Measurements from ENCODE around the gene TRMT112. TPM values are rescaled to one million over a fixed set of nuclear protein-coding genes. Genes with fewer than 3 reads are reported as not detected.
A peak's percentile ranks its signal among the peaks of the same experiment; 100 is the strongest.
"Not testable (repeated sequence)": the region's sequence is repeated elsewhere in the genome, so short reads cannot be mapped to it uniquely, and the experiment has no call there.

The TRMT112 gene
- polyA plus RNA-seq, 4 donors: 99.3 to 188 (median 172) TPM

DNA sequence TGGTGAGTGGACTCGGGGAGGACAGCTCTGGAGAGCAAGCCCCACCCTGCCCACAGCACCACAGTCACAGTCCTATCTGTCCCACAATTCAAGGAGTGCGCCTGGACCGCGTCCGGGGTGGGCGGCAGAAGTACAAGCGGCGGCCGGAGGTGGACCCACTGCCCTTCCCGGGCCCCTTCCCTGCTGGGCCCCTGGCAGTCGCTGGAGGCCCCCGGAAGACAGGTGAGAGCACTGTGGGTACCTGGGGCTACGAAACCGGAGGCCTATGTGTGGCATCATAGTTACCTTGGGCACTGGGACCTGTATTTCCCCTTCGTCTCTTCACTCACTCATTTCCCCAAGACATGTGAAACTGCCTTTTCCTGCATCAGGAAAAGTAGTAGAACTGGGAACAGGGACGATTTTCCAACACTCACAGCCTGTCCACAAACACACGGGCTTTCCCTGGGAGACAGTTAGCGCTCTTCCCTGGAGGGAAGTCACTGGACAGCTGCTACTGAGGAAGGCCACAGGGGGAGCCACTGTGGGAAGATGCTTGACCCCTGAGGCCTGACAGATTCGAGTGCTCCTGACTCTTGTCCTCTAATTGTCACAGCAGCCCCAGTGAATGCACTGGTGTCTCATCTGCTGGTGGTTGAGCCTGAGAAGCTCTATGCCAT is 3.1 kb downstream of the TRMT112 start:
- FAIRE-seq (no peak), DNase-seq (no peak)
- H3K27me3 ChIP-seq (ENCODE audit: control insufficient read depth in 3 of 3, insufficient read depth in 3 of 3, low read length in 3 of 3): no peaks in the 10 kb centered on the region
- H3K36me3 ChIP-seq (ENCODE audit: control insufficient read depth in 3 of 3, insufficient read depth in 2 of 3, low read depth in 1 of 3, low read length in 3 of 3): peaks cover 0 to 66% (median 15%) of the 10 kb centered on the region in 3 donors
- WGBS, 3 donors: 77 to 82% (median 82%) methylated on average over 16 to 19 of the region's 19 CpGs
- H3K27ac ChIP-seq (ENCODE audit: low read depth in 1 of 3, low read length in 2 of 3): peak overlapping the region in 2 of 3 donors; percentile 44 to 62
- H3K9me3 ChIP-seq (ENCODE audit: control insufficient read depth in 2 of 2, insufficient read depth in 1 of 2, low read depth in 1 of 2, low read length in 1 of 2): no peaks in the 10 kb centered on the region
- H3K4me3 ChIP-seq (ENCODE audit: low read depth in 1 of 3, low read length in 3 of 3): no peak overlapping the region
- peaks cover 2 to 19% (median 3%) of the 10 kb centered on the region in 3 donors for H3K4me1 ChIP-seq (ENCODE audit: control insufficient read depth in 3 of 3, insufficient read depth in 2 of 3, low read depth in 1 of 3, low read length in 2 of 3)

DNA sequence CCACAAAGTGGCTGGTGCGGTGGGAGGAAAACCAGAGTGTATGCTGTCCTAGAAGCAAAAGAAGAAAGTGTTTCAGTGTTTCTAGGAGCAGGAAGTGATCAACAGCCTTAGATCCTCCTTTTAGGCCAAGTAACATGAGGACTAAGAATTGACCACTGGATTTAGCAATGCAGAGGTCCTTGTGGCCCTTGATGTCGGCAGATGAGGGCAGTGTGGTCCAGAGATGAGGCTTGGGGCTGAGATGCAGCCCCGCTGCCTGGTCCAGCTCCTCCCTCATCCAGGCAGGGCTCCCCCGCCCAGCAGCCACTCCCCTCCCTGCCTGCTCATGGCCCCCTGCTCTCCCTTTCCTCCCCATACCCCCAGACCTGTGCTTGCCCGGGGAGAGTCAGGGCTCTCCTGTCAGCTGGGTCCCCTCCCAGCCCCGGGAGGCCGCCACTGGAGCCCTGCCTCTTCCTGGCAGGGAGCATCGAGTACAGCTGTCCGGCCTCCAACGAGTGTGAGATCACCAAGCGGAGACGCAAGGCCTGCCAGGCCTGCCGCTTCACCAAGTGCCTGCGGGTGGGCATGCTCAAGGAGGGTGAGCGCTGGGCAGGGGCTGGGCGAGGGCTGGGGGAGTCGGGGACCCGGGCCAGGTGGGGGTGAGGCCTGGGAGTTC is 3.7 kb downstream of the TRMT112 start:
- Histone ChIP-seq H3K36me3 (ENCODE audit: control insufficient read depth in 3 of 3, insufficient read depth in 2 of 3, low read depth in 1 of 3, low read length in 3 of 3) (peaks cover 0 to 69% (median 15%) of the 10 kb centered on the region in 3 donors), H3K9me3 (ENCODE audit: control insufficient read depth in 2 of 2, insufficient read depth in 1 of 2, low read depth in 1 of 2, low read length in 1 of 2) (no peaks in the 10 kb centered on the region), H3K4me1 (ENCODE audit: control insufficient read depth in 3 of 3, insufficient read depth in 2 of 3, low read depth in 1 of 3, low read length in 2 of 3) (peaks cover 0 to 13% (median 2%) of the 10 kb centered on the region in 3 donors), H3K27ac (ENCODE audit: low read depth in 1 of 3, low read length in 2 of 3) (peak overlapping the region in 2 of 3 donors; percentile 44 to 62), H3K27me3 (ENCODE audit: control insufficient read depth in 3 of 3, insufficient read depth in 3 of 3, low read length in 3 of 3) (no peaks in the 10 kb centered on the region), H3K4me3 (ENCODE audit: low read depth in 1 of 3, low read length in 3 of 3) (no peak overlapping the region)
- no peak for DNase-seq
- FAIRE-seq: no peak
- WGBS, 3 donors: 68 to 76% (median 71%) methylated on average over 18 of the region's 18 CpGs

DNA sequence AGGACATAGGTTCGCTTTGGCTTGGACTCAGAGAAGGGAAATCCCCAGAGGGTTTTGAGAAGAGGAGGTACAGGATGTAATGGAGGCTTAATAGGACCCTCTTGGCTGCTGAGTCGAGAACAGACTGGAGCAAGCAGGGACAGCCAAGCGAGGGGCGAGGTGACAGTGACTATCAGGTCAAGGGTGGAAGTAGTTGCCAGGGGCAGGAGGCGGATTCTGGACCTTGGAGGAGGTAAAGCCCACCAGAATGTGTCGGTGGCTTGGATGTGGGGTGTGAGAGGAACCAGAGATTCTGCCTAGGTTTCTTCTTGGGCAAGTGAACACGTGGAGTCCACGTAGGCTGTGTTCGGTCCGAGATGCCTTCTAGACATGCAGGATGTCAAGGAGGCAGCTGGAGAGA is 4.4 kb downstream of the TRMT112 start:
- WGBS, 3 donors: 85 to 89% (median 88%) methylated on average over 10 of the region's 10 CpGs
- peak overlapping the region in 2 of 3 donors; percentile 44 to 62 for H3K27ac ChIP-seq (ENCODE audit: low read depth in 1 of 3, low read length in 2 of 3)
- peaks cover 0 to 72% (median 15%) of the 10 kb centered on the region in 3 donors for H3K36me3 ChIP-seq (ENCODE audit: control insufficient read depth in 3 of 3, insufficient read depth in 2 of 3, low read depth in 1 of 3, low read length in 3 of 3)
- no peak overlapping the region for H3K4me3 ChIP-seq (ENCODE audit: low read depth in 1 of 3, low read length in 3 of 3)
- DNase-seq: no peak
- H3K27me3 ChIP-seq (ENCODE audit: control insufficient read depth in 3 of 3, insufficient read depth in 3 of 3, low read length in 3 of 3): no peaks in the 10 kb centered on the region
- H3K4me1 ChIP-seq (ENCODE audit: control insufficient read depth in 3 of 3, insufficient read depth in 2 of 3, low read depth in 1 of 3, low read length in 2 of 3): peaks cover 0 to 14% (median 2%) of the 10 kb centered on the region in 3 donors
- no peak for FAIRE-seq
- H3K9me3 ChIP-seq (ENCODE audit: control insufficient read depth in 2 of 2, insufficient read depth in 1 of 2, low read depth in 1 of 2, low read length in 1 of 2): no peaks in the 10 kb centered on the region

DNA sequence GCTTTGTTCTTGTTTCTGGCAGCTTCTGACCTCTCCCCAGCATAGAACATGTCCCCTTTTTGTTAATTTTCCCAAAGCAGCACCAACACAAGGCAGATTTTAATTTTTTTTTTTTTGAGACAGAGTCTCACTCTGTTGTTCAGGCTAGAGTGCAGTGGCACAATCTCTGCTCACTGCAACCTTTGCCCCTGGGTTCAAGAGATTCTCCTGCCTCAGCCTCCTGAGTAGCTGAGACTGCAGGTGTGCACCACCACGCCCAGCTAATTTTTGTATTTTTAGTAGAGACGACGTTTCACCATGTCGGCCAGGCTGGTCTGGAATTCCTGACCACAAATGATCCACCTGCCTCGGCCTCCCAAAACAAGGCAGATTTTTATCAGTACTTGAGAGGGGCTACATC is 9.6 kb downstream of the TRMT112 start:
- 30 to 71% (median 58%) methylated on average over 5 of the region's 5 CpGs for WGBS, 3 donors
- FAIRE-seq; H3K27me3 ChIP-seq (ENCODE audit: control insufficient read depth in 3 of 3, insufficient read depth in 3 of 3, low read length in 3 of 3); H3K9me3 ChIP-seq (ENCODE audit: control insufficient read depth in 2 of 2, insufficient read depth in 1 of 2, low read depth in 1 of 2, low read length in 1 of 2): not testable (repeated sequence)
- Histone ChIP-seq H3K4me3 (ENCODE audit: low read depth in 1 of 3, low read length in 3 of 3) (peak overlapping the region in 2 of 3 donors; percentile 64 to 93), H3K4me1 (ENCODE audit: control insufficient read depth in 3 of 3, insufficient read depth in 2 of 3, low read depth in 1 of 3, low read length in 2 of 3) (peaks cover 0 to 32% (median 4%) of the 10 kb centered on the region in 3 donors), H3K36me3 (ENCODE audit: control insufficient read depth in 3 of 3, insufficient read depth in 2 of 3, low read depth in 1 of 3, low read length in 3 of 3) (peaks cover 0 to 45% (median 2%) of the 10 kb centered on the region in 3 donors), H3K27ac (ENCODE audit: low read depth in 1 of 3, low read length in 2 of 3) (peak overlapping the region; percentile 56 to 97 (median 87))
- peak in 1 of 2 donors; percentile 71 for DNase-seq

DNA sequence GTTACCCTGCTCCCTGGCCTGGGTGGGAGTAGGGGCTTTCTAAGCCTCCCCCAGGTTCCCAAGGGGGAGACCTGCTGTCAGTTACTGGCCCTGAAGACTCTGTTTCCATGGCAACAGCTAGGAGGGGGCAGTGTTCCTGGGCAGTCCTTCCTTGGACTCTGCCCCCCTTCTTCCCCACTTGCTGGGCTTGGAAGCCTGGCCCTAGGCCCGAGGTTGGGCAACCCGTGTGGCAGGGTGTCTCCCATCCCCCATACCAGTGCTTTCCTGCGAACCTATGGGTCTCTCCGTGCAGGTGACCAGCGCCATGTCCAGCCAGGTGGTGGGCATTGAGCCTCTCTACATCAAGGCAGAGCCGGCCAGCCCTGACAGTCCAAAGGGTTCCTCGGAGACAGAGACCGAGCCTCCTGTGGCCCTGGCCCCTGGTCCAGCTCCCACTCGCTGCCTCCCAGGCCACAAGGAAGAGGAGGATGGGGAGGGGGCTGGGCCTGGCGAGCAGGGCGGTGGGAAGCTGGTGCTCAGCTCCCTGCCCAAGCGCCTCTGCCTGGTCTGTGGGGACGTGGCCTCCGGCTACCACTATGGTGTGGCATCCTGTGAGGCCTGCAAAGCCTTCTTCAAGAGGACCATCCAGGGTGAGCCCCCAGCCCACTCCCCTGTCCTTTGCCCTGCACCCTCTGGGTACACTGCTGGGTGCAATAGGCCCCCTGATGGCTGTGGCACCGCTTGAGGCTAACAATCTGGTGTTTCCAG is 10.3 kb downstream of the TRMT112 start:
- Histone ChIP-seq H3K4me3 (ENCODE audit: low read depth in 1 of 3, low read length in 3 of 3) (peak overlapping the region; percentile 48 to 93 (median 64)), H3K27me3 (ENCODE audit: control insufficient read depth in 3 of 3, insufficient read depth in 3 of 3, low read length in 3 of 3) (peaks cover 0 to 1% (median 0%) of the 10 kb centered on the region in 3 donors), H3K27ac (ENCODE audit: low read depth in 1 of 3, low read length in 2 of 3) (peak overlapping the region; percentile 87 to 97 (median 88)), H3K4me1 (ENCODE audit: control insufficient read depth in 3 of 3, insufficient read depth in 2 of 3, low read depth in 1 of 3, low read length in 2 of 3) (peaks cover 0 to 32% (median 2%) of the 10 kb centered on the region in 3 donors), H3K9me3 (ENCODE audit: control insufficient read depth in 2 of 2, insufficient read depth in 1 of 2, low read depth in 1 of 2, low read length in 1 of 2) (no peaks in the 10 kb centered on the region), H3K36me3 (ENCODE audit: control insufficient read depth in 3 of 3, insufficient read depth in 2 of 3, low read depth in 1 of 3, low read length in 3 of 3) (peaks cover 0 to 38% (median 0%) of the 10 kb centered on the region in 3 donors)
- FAIRE-seq (no peak), DNase-seq (peak; percentile 83 to 86)
- 33 to 66% (median 41%) methylated on average over 13 to 15 of the region's 15 CpGs for WGBS, 3 donors

DNA sequence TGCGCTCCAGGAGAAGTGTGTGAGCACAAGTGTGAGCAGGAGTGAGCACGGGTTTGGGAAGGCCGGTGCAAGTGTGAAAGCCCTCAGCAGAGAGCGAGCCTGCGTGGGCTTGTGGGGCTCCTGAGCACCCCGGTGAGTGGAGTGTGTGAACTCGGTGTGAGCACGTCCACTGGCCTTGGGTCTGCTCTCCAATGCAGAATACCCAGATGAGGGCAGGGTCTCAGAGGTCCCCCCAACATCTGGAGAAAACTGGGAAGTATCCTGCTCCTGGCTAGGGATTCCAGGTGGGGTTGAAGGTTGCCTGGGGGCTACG is 10.8 kb downstream of the TRMT112 start:
- Histone ChIP-seq H3K36me3 (ENCODE audit: control insufficient read depth in 3 of 3, insufficient read depth in 2 of 3, low read depth in 1 of 3, low read length in 3 of 3) (peaks cover 0 to 36% (median 0%) of the 10 kb centered on the region in 3 donors), H3K27me3 (ENCODE audit: control insufficient read depth in 3 of 3, insufficient read depth in 3 of 3, low read length in 3 of 3) (peaks cover 0 to 7% (median 0%) of the 10 kb centered on the region in 3 donors), H3K27ac (ENCODE audit: low read depth in 1 of 3, low read length in 2 of 3) (peak overlapping the region; percentile 87 to 97 (median 88)), H3K4me3 (ENCODE audit: low read depth in 1 of 3, low read length in 3 of 3) (peak overlapping the region; percentile 48 to 93 (median 64)), H3K4me1 (ENCODE audit: control insufficient read depth in 3 of 3, insufficient read depth in 2 of 3, low read depth in 1 of 3, low read length in 2 of 3) (peaks cover 0 to 32% (median 2%) of the 10 kb centered on the region in 3 donors), H3K9me3 (ENCODE audit: control insufficient read depth in 2 of 2, insufficient read depth in 1 of 2, low read depth in 1 of 2, low read length in 1 of 2) (no peaks in the 10 kb centered on the region)
- no peak for DNase-seq
- 2 to 23% (median 7%) methylated on average over 9 of the region's 9 CpGs for WGBS, 3 donors
- no peak for FAIRE-seq

DNA sequence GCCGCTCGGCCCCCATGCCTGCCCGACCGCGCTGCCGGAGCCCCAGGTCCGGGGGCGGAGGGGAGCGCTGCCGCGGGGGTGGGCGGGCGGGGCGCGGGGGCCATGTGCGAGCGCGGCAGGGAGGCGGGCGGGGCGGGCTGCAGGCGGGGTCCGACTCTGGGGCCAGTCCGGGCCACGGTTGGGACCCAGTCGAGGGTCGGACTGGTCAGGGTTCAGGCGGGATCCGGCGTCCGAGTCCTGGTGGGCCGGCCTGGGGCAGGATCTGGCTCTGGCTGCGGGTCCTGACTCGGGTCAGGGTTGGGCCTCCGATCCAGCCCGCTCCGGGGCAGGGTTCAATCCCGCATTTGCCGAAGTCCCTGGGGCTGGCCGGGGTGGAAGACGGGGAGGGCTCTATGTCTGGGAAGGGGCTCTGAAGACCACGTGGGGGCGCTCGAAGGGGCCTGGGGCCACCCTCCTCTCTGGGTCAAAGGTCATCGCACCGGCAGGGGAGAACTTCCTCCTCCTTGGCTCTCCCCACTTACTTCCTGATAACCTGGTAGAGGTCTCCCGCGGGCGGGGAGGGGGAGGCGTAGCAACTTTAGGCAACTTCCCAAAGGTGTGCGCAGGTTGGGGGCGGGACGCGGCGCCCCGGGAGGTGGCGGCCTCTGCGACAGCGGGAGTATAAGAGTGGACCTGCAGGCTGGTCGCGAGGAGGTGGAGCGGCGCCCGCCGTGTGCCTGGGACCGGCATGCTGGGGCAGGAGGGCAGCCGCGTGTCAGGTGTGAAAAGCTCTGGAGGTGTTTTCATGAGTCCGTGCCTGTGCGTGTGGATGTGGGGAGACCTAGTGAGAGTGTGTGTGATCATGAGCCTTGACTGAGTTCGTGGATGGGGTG is 11.4 kb downstream of the TRMT112 start:
- Histone ChIP-seq H3K36me3 (ENCODE audit: control insufficient read depth in 3 of 3, insufficient read depth in 2 of 3, low read depth in 1 of 3, low read length in 3 of 3) (peaks cover 0 to 31% (median 0%) of the 10 kb centered on the region in 3 donors), H3K4me3 (ENCODE audit: low read depth in 1 of 3, low read length in 3 of 3) (peak overlapping the region; percentile 48 to 93 (median 64)), H3K27me3 (ENCODE audit: control insufficient read depth in 3 of 3, insufficient read depth in 3 of 3, low read length in 3 of 3) (peaks cover 0 to 13% (median 0%) of the 10 kb centered on the region in 3 donors), H3K4me1 (ENCODE audit: control insufficient read depth in 3 of 3, insufficient read depth in 2 of 3, low read depth in 1 of 3, low read length in 2 of 3) (peaks cover 0 to 30% (median 2%) of the 10 kb centered on the region in 3 donors), H3K27ac (ENCODE audit: low read depth in 1 of 3, low read length in 2 of 3) (peak overlapping the region; percentile 87 to 97 (median 88)), H3K9me3 (ENCODE audit: control insufficient read depth in 2 of 2, insufficient read depth in 1 of 2, low read depth in 1 of 2, low read length in 1 of 2) (no peaks in the 10 kb centered on the region)
- WGBS, 3 donors: 0 to 1% (median 1%) methylated on average over 31 to 71 of the region's 71 CpGs
- DNase-seq: peak; percentile 89 to 94
- no peak for FAIRE-seq
